Esophagus (tissue), 2 donors: ENCODE measurements around the gene DAP3. TPM values are rescaled to one million over a fixed set of nuclear protein-coding genes. Genes with fewer than 3 reads are reported as not detected.
"Not testable (repeated sequence)": the region's sequence is repeated elsewhere in the genome, so short reads cannot be mapped to it uniquely, and the experiment has no call there.

ENCODE experiments used
- H3K27ac ChIP-seq, 2 donors: one replicate each; pipeline ENCODE4 v1.5.1; 2013; ENCODE audit warnings: low read depth in 2 of 2, mild to moderate bottlenecking in 2 of 2, inconsistent platforms in 1 of 2, low read length in 1 of 2, moderate library complexity in 1 of 2
- H3K27me3 ChIP-seq, 2 donors: one replicate each; pipeline ENCODE4 v1.6.1; 2013; ENCODE audit warnings: low read length in 2 of 2, control low read depth in 1 of 2, mild to moderate bottlenecking in 1 of 2; ENCODE audit not compliant: insufficient read depth in 2 of 2, control insufficient read depth in 1 of 2
- H3K36me3 ChIP-seq, 2 donors: one replicate each; pipeline ENCODE4 v1.6.1; 2013; ENCODE audit warnings: low read length in 1 of 2; ENCODE audit not compliant: control insufficient read depth in 2 of 2, insufficient read depth in 2 of 2
- H3K4me1 ChIP-seq, 2 donors: one replicate each; pipeline ENCODE4 v1.6.1; 2013; ENCODE audit warnings: low read length in 1 of 2; ENCODE audit not compliant: control insufficient read depth in 2 of 2, insufficient read depth in 2 of 2
- H3K4me3 ChIP-seq, 2 donors: one replicate each; pipeline ENCODE4 v1.5.1; 2013; ENCODE audit warnings: low read length in 2 of 2, mild to moderate bottlenecking in 2 of 2, low read depth in 1 of 2, moderate library complexity in 1 of 2
- H3K9me3 ChIP-seq, 2 donors: one replicate each; pipeline ENCODE4 v1.6.1; 2013; ENCODE audit warnings: mild to moderate bottlenecking in 2 of 2, low read depth in 1 of 2, low read length in 1 of 2, moderate library complexity in 1 of 2; ENCODE audit not compliant: control insufficient read depth in 2 of 2, insufficient read depth in 1 of 2
- WGBS, 2 donors: extraction: QIAGEN DNeasy Blood & Tissue Kit; methylation state at CpG; one replicate each; pipeline ENCODE4 v1.1.7; 2013; 5-methylcytosine and 5-hydroxymethylcytosine counted together
- polyA plus RNA-seq, 2 donors: library from polyadenylated mRNA; stranded (reverse); fragments of 200-250 nt; gene quantifications; one replicate each; pipeline ENCODE4 v1.2.3, GENCODE V29; 2013
- donor health status: healthy with polysubstance abuse.
- donor health status: Bipolar disorder and iron deficiency.

DAP3 gene
- polyA plus RNA-seq: 10 to 100 TPM; 57.6 to 65.8 TPM

GRCh38 chr1:155689081-155689607 is at the start of gene DAP3:
DAP3 (plus strand) TSS chr1:155689091; CDS start chr1:155709780, 20,689 bp downstream.
- peak within 1 kb of the TSS; percentile 99 to 100 for H3K27ac ChIP-seq
- not testable (repeated sequence) for H3K4me1 ChIP-seq, H3K36me3 ChIP-seq, H3K27me3 ChIP-seq, H3K9me3 ChIP-seq
- peak within 1 kb of the TSS; percentile 98 to 99 for H3K4me3 ChIP-seq
- WGBS, 2 donors: 0% methylated on average over 27 to 28 of the region's 28 CpGs

GRCh38 chr1:155640367-155640766 is 48.5 kb upstream of the DAP3 start:
- Histone ChIP-seq H3K27me3 (no peaks in the 10 kb centered on the region), H3K4me1 (no peaks in the 10 kb centered on the region), H3K27ac (no peak overlapping the region), H3K36me3 (no peaks in the 10 kb centered on the region), H3K9me3 (peaks cover 0 to 4% of the 10 kb centered on the region in 2 donors), H3K4me3 (no peak overlapping the region)

DNA sequence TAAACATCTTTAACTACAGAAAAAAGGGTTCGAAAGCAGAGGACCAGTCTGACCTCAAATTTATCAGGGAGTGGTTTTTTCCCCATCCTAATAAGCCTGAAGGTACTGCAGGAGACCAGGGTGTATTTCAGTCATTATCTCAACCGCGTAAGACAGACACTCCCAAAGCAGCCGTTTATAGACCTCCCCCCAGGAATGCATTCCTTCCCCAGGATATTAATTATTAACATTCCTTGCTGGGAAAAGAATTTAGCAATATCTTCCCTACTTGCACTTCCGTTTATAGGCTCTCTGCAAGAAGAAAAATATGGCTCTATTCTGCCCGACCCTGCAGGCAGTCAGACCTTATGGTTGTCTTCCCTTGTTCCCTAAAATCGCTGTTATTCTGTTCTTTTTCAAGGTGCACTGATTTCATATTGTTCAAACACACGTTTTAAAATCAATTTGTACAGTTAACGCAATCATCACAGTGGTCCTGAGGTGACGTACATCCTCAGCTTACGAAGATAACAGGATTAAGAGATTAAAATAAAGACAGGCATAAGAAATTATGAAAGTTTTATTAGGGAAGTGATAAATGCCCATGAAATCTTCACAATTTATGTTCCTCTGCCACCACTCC is 46.2 kb upstream of the DAP3 start:
- H3K4me1 ChIP-seq, H3K9me3 ChIP-seq, H3K36me3 ChIP-seq, H3K27ac ChIP-seq, H3K4me3 ChIP-seq, H3K27me3 ChIP-seq: not testable (repeated sequence)
- 80 to 86% methylated on average over 11 of the region's 11 CpGs for WGBS, 2 donors

DNA sequence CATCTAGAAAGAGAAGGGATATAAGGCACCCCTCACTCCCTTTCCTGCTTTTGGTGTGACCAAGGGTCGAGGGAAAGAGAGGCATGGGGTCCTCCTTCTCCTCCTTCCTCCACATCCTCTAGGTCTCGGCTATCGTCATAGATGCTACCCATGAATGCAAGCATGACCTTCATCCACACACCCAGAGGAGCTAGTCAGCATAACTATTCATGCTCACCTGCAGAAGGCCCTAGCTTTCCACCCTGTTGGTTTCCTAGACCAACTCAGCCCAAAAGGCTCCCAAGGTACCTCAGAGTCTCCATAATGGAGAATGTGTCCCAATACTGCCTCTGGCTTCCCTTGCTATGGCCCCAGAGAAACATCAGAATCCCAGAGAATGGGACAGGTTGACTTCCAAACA is 45.7 kb upstream of the DAP3 start:
- Histone ChIP-seq H3K27ac (no peak overlapping the region), H3K9me3 (peaks cover 0 to 4% of the 10 kb centered on the region in 2 donors), H3K4me3 (no peak overlapping the region), H3K27me3 (no peaks in the 10 kb centered on the region), H3K36me3 (no peaks in the 10 kb centered on the region), H3K4me1 (no peaks in the 10 kb centered on the region)
- 84 to 92% methylated on average over 3 of the region's 3 CpGs for WGBS, 2 donors

GRCh38 chr1:155645034-155645598 is 43.8 kb upstream of the DAP3 start:
- Histone ChIP-seq H3K27ac (no peak overlapping the region), H3K27me3 (no peaks in the 10 kb centered on the region), H3K9me3 (peaks cover 0 to 4% of the 10 kb centered on the region in 2 donors), H3K4me1 (no peaks in the 10 kb centered on the region), H3K4me3 (no peak overlapping the region), H3K36me3 (no peaks in the 10 kb centered on the region)
- WGBS, 2 donors: 55 to 63% methylated on average over 4 of the region's 4 CpGs

GRCh38 chr1:155645648-155646047 is 43.2 kb upstream of the DAP3 start:
- Histone ChIP-seq H3K9me3 (peaks cover 0 to 4% of the 10 kb centered on the region in 2 donors), H3K4me1 (no peaks in the 10 kb centered on the region), H3K4me3 (no peak overlapping the region), H3K36me3 (no peaks in the 10 kb centered on the region), H3K27ac (no peak overlapping the region), H3K27me3 (no peaks in the 10 kb centered on the region)
- 68 to 69% methylated on average over 6 of the region's 6 CpGs for WGBS, 2 donors

GRCh38 chr1:155646307-155646706 is 42.6 kb upstream of the DAP3 start:
- Histone ChIP-seq H3K9me3 (peaks cover 0 to 4% of the 10 kb centered on the region in 2 donors), H3K4me3 (no peak overlapping the region), H3K27me3 (no peaks in the 10 kb centered on the region), H3K36me3 (no peaks in the 10 kb centered on the region), H3K27ac (no peak overlapping the region), H3K4me1 (no peaks in the 10 kb centered on the region)
- 80 to 82% methylated on average over 2 of the region's 2 CpGs for WGBS, 2 donors

DNA sequence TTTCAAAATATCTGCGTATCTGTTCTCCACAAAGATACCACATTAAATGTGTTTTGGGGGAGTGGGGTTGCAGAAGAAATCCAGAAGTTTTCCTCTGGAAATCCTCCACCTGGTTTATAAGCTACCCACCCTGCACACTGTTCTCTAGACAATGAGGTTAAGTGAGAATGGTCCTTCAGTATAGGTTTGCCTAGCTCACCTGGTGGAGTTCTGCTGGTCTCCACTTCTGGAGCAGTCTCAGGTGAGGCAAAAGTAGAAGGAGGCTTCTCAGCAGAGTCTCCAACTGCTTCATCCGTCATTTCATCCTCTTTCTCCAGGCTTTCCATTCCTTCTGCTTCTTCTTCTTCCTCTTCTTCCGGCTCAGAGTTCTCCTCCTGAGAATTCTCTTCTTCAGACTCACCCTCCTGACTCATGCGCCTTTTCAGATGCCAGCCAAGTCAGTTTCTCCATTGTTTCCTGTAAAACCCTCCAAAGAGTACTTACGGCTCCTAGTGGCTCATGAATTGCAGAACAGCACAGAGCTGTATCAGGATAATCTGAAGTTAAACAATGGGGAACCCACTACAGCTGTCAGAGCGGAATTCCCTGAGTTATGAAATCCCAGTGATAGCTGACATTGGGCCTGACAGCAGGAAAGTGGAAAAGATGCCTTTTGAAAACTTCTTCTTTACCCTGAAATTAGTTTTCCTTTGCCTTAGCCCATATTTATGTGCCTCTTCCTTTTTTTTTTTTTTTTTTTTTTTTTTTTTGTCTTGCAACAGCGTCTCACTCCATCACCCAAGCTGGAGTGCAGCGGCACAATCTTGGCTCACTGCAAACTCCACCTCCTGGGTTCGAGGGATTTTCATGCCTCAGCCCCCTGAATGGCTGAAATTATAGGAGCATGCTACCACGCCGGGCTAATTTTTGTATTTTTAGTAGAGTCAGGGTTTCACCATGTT is 40.4 kb upstream of the DAP3 start:
- Histone ChIP-seq H3K4me1 (peaks cover 0 to 2% of the 10 kb centered on the region in 2 donors), H3K27me3 (no peaks in the 10 kb centered on the region), H3K36me3 (no peaks in the 10 kb centered on the region), H3K9me3 (no peaks in the 10 kb centered on the region), H3K4me3 (peak overlapping the region in 1 of 2 donors; percentile 2), H3K27ac (peak overlapping the region; percentile 14 to 79)
- WGBS, 2 donors: 39 to 40% methylated on average over 11 of the region's 11 CpGs

GRCh38 chr1:155649676-155650075 is 39.2 kb upstream of the DAP3 start:
- Histone ChIP-seq H3K9me3 (no peaks in the 10 kb centered on the region), H3K27me3 (no peaks in the 10 kb centered on the region), H3K4me3 (no peak overlapping the region), H3K36me3 (no peaks in the 10 kb centered on the region), H3K27ac (peak overlapping the region in 1 of 2 donors; percentile 30), H3K4me1 (peaks cover 0 to 2% of the 10 kb centered on the region in 2 donors)
